ENCODE data around the gene LYG1. TPM values are rescaled to one million over a fixed set of nuclear protein-coding genes. Genes with fewer than 3 reads are reported as not detected.
A peak's percentile ranks its signal among the peaks of the same experiment; 100 is the strongest.

LYG1 gene
- total RNA-seq, 1 donor from 2014 or later, result 1.4 TPM

DNA sequence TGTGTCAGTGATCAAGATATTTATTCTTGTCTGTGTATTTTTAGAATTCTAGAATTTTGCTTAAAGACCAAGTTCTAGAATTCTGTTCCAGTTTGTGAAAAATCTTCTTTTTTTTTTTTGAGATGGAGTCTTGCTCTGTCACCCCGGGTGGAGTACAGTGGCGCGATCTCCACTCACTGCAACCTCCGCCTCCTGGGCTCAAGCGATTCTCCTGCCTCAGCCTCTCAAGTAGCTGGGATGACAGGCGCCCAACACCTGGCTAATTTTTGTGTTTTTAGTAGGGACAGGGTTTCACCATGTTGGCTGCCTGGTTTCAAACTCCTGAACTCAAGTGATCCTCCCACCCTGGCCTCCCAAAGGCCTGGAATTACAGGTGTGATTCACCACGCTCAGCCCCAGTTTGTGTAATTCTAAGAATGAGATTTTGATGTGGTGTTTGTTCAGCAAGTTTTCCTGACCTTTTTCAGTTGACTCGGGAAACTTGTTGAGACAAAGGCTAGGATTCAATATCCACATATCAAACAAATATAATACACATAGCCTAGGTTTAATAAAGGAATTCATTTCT is 39.8 kb upstream of the LYG1 start:
- Mint-ChIP-seq H3K4me1 (ENCODE audit: unreplicated experiment) (peaks cover 6% of the 10 kb centered on the region), H3K36me3 (ENCODE audit: low read depth, unreplicated experiment) (no peaks in the 10 kb centered on the region), H3K27me3 (ENCODE audit: unreplicated experiment) (peaks cover 2% of the 10 kb centered on the region), H3K4me3 (ENCODE audit: unreplicated experiment) (no peak overlapping the region), H3K9me3 (ENCODE audit: unreplicated experiment) (no peaks in the 10 kb centered on the region), H3K27ac (ENCODE audit: unreplicated experiment) (no peak overlapping the region)
- TF ChIP-seq, protein P1, sequence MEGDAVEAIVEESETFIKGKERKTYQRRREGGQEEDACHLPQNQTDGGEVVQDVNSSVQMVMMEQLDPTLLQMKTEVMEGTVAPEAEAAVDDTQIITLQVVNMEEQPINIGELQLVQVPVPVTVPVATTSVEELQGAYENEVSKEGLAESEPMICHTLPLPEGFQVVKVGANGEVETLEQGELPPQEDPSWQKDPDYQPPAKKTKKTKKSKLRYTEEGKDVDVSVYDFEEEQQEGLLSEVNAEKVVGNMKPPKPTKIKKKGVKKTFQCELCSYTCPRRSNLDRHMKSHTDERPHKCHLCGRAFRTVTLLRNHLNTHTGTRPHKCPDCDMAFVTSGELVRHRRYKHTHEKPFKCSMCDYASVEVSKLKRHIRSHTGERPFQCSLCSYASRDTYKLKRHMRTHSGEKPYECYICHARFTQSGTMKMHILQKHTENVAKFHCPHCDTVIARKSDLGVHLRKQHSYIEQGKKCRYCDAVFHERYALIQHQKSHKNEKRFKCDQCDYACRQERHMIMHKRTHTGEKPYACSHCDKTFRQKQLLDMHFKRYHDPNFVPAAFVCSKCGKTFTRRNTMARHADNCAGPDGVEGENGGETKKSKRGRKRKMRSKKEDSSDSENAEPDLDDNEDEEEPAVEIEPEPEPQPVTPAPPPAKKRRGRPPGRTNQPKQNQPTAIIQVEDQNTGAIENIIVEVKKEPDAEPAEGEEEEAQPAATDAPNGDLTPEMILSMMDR (IDR thresholded peaks at IDR 0.05; ENCODE audit: unreplicated experiment), result no peak
- no peak for DNase-seq (ENCODE audit: low spot score)

DNA sequence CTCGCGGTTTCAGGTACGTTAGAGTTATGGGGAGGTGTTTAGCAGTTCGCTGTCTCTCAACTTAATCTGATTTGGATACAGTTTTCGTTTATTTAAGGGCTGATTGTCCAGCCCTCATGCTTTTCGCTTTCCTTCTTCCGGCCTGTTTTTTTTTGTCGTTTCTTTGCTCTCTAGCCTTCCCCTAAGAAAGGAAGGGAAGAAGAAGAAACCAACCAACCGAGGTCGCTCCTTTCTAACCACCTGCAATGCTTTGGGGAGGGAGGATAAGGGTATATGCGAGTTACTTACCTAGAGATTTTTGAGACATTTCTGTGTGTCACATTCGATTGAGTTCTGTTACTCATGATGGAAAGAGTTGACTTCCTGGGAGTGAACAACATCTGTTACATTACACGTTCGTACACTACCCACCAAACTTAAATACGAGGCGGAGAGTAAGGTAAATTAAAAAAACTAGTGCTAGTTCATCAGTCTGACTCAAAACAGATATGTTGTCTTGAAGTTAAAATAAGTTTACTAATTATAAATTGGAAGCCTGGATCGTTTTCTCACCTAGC is 37.1 kb upstream of the LYG1 start:
- Mint-ChIP-seq H3K4me1 (ENCODE audit: unreplicated experiment) (peaks cover 19% of the 10 kb centered on the region), H3K27me3 (ENCODE audit: unreplicated experiment) (peaks cover 6% of the 10 kb centered on the region), H3K4me3 (ENCODE audit: unreplicated experiment) (no peak overlapping the region), H3K36me3 (ENCODE audit: low read depth, unreplicated experiment) (peaks cover 4% of the 10 kb centered on the region), H3K9me3 (ENCODE audit: unreplicated experiment) (no peaks in the 10 kb centered on the region), H3K27ac (ENCODE audit: unreplicated experiment) (no peak overlapping the region)
- no peak for DNase-seq (ENCODE audit: low spot score)
- TF ChIP-seq, protein P1 (IDR thresholded peaks at IDR 0.05; ENCODE audit: unreplicated experiment), result no peak

GRCh38 chr2:99337113-99338028 is 36.4 kb upstream of the LYG1 start, which contains the start of gene EIF5B:
EIF5B (plus strand) TSS chr2:99337389; CDS start chr2:99337555, 166 bp downstream.
- H3K27ac Mint-ChIP-seq (ENCODE audit: unreplicated experiment), result no peak within 1 kb of the TSS
- no peaks in the 10 kb centered on the region for H3K9me3 Mint-ChIP-seq (ENCODE audit: unreplicated experiment)
- no peak within 1 kb of the TSS for H3K4me3 Mint-ChIP-seq (ENCODE audit: unreplicated experiment)
- peak; percentile 95 for DNase-seq (ENCODE audit: low spot score)
- TF ChIP-seq, protein P1 (IDR thresholded peaks at IDR 0.05; ENCODE audit: unreplicated experiment), result no peak
- peaks cover 6% of the 10 kb centered on the region for H3K27me3 Mint-ChIP-seq (ENCODE audit: unreplicated experiment)
- peaks cover 19% of the 10 kb centered on the region for H3K4me1 Mint-ChIP-seq (ENCODE audit: unreplicated experiment)
- H3K36me3 Mint-ChIP-seq (ENCODE audit: low read depth, unreplicated experiment), result peaks cover 8% of the 10 kb centered on the region

- Mint-ChIP-seq H3K27ac (ENCODE audit: unreplicated experiment) (no peak overlapping the region), H3K4me1 (ENCODE audit: unreplicated experiment) (peaks cover 19% of the 10 kb centered on the region), H3K36me3 (ENCODE audit: low read depth, unreplicated experiment) (peaks cover 11% of the 10 kb centered on the region), H3K27me3 (ENCODE audit: unreplicated experiment) (peaks cover 6% of the 10 kb centered on the region), H3K4me3 (ENCODE audit: unreplicated experiment) (no peak overlapping the region), H3K9me3 (ENCODE audit: unreplicated experiment) (no peaks in the 10 kb centered on the region)
- DNase-seq (ENCODE audit: low spot score), result no peak
- TF ChIP-seq, protein P1 (IDR thresholded peaks at IDR 0.05; ENCODE audit: unreplicated experiment), result no peak
Measured at GRCh38 chr2:99336804-99337112, 35.8 kb upstream of the LYG1 start.
